ENCODE measurements around the gene SPR.

GRCh38 chr2:72919414-72920317 lies 32.5 kb downstream of the SPR start:
- TF ChIP-seq, protein P1, sequence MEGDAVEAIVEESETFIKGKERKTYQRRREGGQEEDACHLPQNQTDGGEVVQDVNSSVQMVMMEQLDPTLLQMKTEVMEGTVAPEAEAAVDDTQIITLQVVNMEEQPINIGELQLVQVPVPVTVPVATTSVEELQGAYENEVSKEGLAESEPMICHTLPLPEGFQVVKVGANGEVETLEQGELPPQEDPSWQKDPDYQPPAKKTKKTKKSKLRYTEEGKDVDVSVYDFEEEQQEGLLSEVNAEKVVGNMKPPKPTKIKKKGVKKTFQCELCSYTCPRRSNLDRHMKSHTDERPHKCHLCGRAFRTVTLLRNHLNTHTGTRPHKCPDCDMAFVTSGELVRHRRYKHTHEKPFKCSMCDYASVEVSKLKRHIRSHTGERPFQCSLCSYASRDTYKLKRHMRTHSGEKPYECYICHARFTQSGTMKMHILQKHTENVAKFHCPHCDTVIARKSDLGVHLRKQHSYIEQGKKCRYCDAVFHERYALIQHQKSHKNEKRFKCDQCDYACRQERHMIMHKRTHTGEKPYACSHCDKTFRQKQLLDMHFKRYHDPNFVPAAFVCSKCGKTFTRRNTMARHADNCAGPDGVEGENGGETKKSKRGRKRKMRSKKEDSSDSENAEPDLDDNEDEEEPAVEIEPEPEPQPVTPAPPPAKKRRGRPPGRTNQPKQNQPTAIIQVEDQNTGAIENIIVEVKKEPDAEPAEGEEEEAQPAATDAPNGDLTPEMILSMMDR (IDR thresholded peaks at IDR 0.05): no peak
- no peak for TF ChIP-seq POLR2A (IDR thresholded peaks at IDR 0.05)

Data from testis (tissue), 2 donors.